Measurements from ENCODE around the gene LEUTX.

DNA sequence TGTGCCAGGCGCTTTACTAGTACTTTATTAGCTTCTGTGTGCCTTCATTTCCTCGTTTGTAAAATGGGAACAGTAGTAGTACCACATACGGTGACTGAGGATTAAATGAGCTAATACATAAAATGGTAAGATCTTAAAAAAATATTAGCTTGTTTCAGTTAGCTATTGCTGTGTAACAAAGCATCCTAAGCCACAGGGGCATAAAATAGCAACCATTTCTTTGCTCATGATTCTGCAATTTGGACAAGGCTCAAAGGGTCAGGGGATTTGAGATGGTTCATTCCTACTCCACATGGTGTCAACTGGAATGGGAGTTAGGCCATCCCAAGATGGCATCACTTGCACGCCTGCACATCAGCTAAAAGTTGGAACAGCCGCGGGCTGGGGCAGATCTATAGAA, 42.0 kb downstream of the LEUTX start:
- TF ChIP-seq EZH2 (IDR thresholded peaks at IDR 0.05), result no peak
- TF ChIP-seq, protein P1, sequence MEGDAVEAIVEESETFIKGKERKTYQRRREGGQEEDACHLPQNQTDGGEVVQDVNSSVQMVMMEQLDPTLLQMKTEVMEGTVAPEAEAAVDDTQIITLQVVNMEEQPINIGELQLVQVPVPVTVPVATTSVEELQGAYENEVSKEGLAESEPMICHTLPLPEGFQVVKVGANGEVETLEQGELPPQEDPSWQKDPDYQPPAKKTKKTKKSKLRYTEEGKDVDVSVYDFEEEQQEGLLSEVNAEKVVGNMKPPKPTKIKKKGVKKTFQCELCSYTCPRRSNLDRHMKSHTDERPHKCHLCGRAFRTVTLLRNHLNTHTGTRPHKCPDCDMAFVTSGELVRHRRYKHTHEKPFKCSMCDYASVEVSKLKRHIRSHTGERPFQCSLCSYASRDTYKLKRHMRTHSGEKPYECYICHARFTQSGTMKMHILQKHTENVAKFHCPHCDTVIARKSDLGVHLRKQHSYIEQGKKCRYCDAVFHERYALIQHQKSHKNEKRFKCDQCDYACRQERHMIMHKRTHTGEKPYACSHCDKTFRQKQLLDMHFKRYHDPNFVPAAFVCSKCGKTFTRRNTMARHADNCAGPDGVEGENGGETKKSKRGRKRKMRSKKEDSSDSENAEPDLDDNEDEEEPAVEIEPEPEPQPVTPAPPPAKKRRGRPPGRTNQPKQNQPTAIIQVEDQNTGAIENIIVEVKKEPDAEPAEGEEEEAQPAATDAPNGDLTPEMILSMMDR (IDR thresholded peaks at IDR 0.05), result no peak

Measured in neural progenitor cell (in vitro differentiated cells).